Epithelial cell of esophagus (primary cell): Measurements from ENCODE around the gene UBE2G2.

Experiments used
- DNase-seq: peaks from one replicate; pipeline ENCODE4 v3.0.0; 2010; ENCODE audit warnings: low read depth
- H3K4me3 ChIP-seq: 2 replicates; pipeline ENCODE4 v1.5.1; 2011; ENCODE audit warnings: mild to moderate bottlenecking, low read length, control low read depth
- TF ChIP-seq, protein P1 (sequence below): IDR thresholded peaks from 2 replicates; pipeline ENCODE4 v1.5.1; 2011; ENCODE audit warnings: low read depth, mild to moderate bottlenecking, low read length, control low read depth, inconsistent platforms; ENCODE audit not compliant: insufficient read depth; ENCODE audit errors: missing control alignments

UBE2G2 gene

DNA sequence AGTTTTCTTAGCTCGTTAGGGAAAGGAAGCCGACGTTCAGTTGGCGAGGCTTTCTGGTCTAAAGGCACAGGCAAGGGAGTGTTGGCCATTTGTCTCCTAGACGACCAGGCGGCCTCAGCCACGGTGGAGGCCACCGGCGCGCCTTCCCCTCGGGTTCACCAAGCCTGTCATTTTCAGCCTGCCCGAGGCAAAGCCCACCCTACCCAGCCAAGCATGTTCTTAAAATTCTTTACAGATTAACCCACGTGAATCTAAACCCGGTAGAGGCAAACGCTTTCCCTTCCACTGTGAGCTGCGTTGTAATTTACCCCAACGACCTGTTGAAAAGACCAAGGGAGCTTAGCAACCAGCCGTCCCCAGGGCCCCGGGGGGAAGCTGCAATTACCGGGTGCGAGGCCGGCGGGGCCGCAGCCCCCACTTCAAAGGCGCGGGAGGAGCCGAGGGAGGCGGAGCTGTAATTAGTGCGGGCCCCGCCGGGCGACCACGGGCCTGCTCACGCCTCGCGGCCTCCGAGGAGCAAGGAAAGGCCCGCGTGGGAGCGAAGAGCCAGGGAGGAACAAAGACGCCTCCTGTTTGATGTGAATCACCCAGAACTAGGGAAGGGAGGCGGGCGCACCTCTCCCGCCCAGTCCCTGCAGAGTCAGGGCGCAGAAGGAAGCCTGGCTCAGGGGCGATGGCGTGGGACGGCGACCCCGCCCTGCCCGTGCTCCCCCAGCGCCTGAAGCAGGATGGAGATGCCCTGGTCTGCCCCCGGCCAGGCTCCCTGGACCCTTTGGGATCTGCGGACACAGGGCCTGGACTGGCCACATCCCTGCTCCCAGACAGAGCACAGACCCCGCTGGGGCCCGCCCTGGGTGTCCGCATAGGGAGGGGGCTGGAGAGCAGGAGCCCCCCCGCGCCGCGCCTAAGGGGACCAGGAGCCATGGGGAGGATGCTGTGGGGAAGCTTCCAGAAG is 78.2 kb downstream of the UBE2G2 start:
- TF ChIP-seq, protein P1, sequence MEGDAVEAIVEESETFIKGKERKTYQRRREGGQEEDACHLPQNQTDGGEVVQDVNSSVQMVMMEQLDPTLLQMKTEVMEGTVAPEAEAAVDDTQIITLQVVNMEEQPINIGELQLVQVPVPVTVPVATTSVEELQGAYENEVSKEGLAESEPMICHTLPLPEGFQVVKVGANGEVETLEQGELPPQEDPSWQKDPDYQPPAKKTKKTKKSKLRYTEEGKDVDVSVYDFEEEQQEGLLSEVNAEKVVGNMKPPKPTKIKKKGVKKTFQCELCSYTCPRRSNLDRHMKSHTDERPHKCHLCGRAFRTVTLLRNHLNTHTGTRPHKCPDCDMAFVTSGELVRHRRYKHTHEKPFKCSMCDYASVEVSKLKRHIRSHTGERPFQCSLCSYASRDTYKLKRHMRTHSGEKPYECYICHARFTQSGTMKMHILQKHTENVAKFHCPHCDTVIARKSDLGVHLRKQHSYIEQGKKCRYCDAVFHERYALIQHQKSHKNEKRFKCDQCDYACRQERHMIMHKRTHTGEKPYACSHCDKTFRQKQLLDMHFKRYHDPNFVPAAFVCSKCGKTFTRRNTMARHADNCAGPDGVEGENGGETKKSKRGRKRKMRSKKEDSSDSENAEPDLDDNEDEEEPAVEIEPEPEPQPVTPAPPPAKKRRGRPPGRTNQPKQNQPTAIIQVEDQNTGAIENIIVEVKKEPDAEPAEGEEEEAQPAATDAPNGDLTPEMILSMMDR: no peak
- DNase-seq: peak; percentile 8
- H3K4me3 ChIP-seq: no peak overlapping the region

DNA sequence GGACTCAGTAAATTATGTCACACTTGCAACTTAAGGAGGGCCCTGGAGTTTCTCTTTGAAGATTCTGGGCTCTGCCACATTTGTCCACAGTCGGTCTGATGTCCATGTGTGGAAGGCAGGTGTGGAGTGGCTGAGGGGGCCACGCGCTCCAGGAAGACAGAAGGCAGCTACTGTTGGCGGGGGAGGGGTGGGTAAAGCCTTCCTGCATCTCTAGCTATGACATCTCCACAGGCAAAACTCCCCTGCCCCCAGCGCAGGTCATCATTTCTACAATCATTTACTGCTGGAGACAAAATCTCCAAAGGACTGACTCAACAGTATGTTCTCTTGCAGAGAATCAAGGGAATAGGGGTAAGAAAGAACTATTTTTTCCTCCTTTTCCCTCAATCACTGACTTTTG is 78.9 kb downstream of the UBE2G2 start:
- TF ChIP-seq, protein P1: no peak
- no peak overlapping the region for H3K4me3 ChIP-seq
- DNase-seq: no peak

DNA sequence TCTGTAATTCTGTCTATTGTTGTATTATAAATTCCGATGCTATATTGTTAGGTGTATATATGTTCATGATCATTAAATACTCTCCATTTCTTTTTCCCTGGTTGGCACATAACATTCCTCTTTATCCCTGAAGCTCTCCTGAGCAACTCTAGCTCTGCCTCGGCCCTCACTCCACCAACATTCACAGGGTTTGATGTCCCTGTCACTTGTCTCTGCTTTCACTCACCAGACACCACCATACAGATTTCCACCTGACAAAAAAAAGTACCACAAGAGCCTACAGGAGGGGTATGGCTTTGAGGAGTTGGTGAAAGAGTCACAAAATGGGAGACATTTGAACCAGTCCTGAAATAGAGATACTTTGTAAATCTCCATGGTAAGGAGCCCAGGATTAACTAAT is 81.5 kb downstream of the UBE2G2 start:
- H3K4me3 ChIP-seq: no peak overlapping the region
- TF ChIP-seq, protein P1: no peak
- DNase-seq: no peak
